Lung (tissue), 12 donors: Measurements from ENCODE around the gene HLA-G. TPM values are rescaled to one million over a fixed set of nuclear protein-coding genes. Genes with fewer than 3 reads are reported as not detected.

Source experiments
- ATAC-seq: fragments of 200-7000 bp; cut with Tn5 transposase; one replicate; pipeline ENCODE4 v1.9.1; 2020; ENCODE audit warnings: moderate number of reproducible peaks; ENCODE audit not compliant: insufficient read depth, low FRiP score
- DNase-seq, 3 donors: peaks; one replicate each; pipeline ENCODE4 v3.0.0-alpha.2; 2013 to 2017
- H3K27ac ChIP-seq, 2 donors: one replicate each; pipeline ENCODE4 v1.5.1; 2013; ENCODE audit warnings: mild to moderate bottlenecking in 2 of 2, moderate library complexity in 2 of 2, control low read depth in 1 of 2, inconsistent platforms in 1 of 2, low read depth in 1 of 2, low read length in 1 of 2
- H3K27me3 ChIP-seq, 3 donors: one replicate each; pipeline ENCODE4 v1.5.1; 2013; ENCODE audit warnings: low read length in 2 of 3; ENCODE audit not compliant: control insufficient read depth in 3 of 3, insufficient read depth in 3 of 3
- H3K36me3 ChIP-seq, 4 donors: one replicate each; pipeline ENCODE4 v1.5.1; 2013; ENCODE audit warnings: low read length in 4 of 4, mild to moderate bottlenecking in 1 of 4, moderate library complexity in 1 of 4; ENCODE audit not compliant: control insufficient read depth in 4 of 4, insufficient read depth in 4 of 4
- H3K4me1 ChIP-seq, 5 donors: one replicate each; pipeline ENCODE4 v1.5.1; 2013; ENCODE audit warnings: low read length in 5 of 5, mild to moderate bottlenecking in 2 of 5, moderate library complexity in 1 of 5; ENCODE audit not compliant: control insufficient read depth in 5 of 5, insufficient read depth in 5 of 5
- H3K4me3 ChIP-seq: one replicate; pipeline ENCODE4 v1.5.1; 2013; ENCODE audit warnings: mild to moderate bottlenecking, control low read depth, moderate library complexity
- H3K9ac ChIP-seq, 2 donors: one replicate each; pipeline ENCODE4 v1.5.1; 2013; ENCODE audit warnings: low read length in 2 of 2, control low read depth in 1 of 2; ENCODE audit not compliant: insufficient read depth in 1 of 2
- H3K9me3 ChIP-seq, 4 donors: one replicate each; pipeline ENCODE4 v1.5.1; 2013; ENCODE audit warnings: low read length in 3 of 4, mild to moderate bottlenecking in 1 of 4, moderate library complexity in 1 of 4; ENCODE audit not compliant: control insufficient read depth in 4 of 4, insufficient read depth in 3 of 4
- WGBS, 2 donors: extraction: QIAGEN DNeasy Blood & Tissue Kit; methylation state at CpG; one replicate each; pipeline ENCODE4 v1.1.7; 2013; 5-methylcytosine and 5-hydroxymethylcytosine counted together
- polyA plus RNA-seq, 2 donors: library from polyadenylated mRNA; stranded (reverse); fragments of 200-250 nt; gene quantifications; one replicate each; pipeline ENCODE4 v1.2.1, GENCODE V29; 2013
- total RNA-seq, 2 donors: library from RNA; depleted of rRNA in 1 of 2; stranded (reverse); fragments of >200 nt in 1 of 2; gene quantifications; one replicate each; pipeline ENCODE4 v1.2.1, GENCODE V29; 2014 to 2021
- TF ChIP-seq, protein P1 (sequence below): IDR thresholded peaks from 2 replicates; pipeline ENCODE4 v1.5.1; 2012; ENCODE audit warnings: mild to moderate bottlenecking; ENCODE audit errors: control extremely low read depth, extremely low read depth
- donor health status: control.
- donor health status: control.
- donor health status: Bipolar disorder and iron deficiency.
- donor health status: healthy.
- donor health status: DM: yes; HTN: yes; CAD: no.

Gene HLA-G
- total and polyA plus RNA-seq, 4 donors: 0.23 to 8.9 (median 4.3) TPM

DNA sequence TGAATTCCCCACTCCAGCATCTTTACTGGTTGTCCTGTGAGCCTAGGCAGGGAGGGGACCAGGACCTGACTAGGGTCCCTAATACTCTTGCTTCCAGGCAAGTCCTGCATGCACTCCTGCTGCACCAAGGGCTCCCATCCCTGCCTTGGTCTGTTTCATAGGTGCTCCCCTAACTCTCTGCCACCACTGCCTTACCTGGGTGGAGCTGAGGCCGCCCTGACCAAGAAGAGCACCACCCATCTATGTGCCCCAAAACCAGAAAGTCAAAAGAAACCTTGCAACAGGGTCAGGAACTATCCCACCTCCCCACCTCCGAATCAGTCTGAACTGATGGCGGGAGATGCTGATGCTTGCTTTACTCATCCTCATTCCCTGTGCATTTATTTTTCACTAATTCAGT is 23.6 kb downstream of the HLA-G start:
- TF ChIP-seq, protein P1, sequence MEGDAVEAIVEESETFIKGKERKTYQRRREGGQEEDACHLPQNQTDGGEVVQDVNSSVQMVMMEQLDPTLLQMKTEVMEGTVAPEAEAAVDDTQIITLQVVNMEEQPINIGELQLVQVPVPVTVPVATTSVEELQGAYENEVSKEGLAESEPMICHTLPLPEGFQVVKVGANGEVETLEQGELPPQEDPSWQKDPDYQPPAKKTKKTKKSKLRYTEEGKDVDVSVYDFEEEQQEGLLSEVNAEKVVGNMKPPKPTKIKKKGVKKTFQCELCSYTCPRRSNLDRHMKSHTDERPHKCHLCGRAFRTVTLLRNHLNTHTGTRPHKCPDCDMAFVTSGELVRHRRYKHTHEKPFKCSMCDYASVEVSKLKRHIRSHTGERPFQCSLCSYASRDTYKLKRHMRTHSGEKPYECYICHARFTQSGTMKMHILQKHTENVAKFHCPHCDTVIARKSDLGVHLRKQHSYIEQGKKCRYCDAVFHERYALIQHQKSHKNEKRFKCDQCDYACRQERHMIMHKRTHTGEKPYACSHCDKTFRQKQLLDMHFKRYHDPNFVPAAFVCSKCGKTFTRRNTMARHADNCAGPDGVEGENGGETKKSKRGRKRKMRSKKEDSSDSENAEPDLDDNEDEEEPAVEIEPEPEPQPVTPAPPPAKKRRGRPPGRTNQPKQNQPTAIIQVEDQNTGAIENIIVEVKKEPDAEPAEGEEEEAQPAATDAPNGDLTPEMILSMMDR: no peak
- H3K27me3 ChIP-seq: peaks cover 0 to 50% (median 27%) of the 10 kb centered on the region in 3 donors
- ATAC-seq (no peak), DNase-seq (no peak)
- no peak overlapping the region for H3K9ac ChIP-seq
- no peaks in the 10 kb centered on the region for H3K36me3 ChIP-seq
- no peak overlapping the region for H3K27ac ChIP-seq
- no peak overlapping the region for H3K4me3 ChIP-seq
- H3K4me1 ChIP-seq: peaks cover 0 to 4% (median 0%) of the 10 kb centered on the region in 5 donors
- 80 to 82% methylated on average over 3 of the region's 3 CpGs for WGBS, 2 donors
- H3K9me3 ChIP-seq: peaks cover 0 to 2% (median 0%) of the 10 kb centered on the region in 4 donors

DNA sequence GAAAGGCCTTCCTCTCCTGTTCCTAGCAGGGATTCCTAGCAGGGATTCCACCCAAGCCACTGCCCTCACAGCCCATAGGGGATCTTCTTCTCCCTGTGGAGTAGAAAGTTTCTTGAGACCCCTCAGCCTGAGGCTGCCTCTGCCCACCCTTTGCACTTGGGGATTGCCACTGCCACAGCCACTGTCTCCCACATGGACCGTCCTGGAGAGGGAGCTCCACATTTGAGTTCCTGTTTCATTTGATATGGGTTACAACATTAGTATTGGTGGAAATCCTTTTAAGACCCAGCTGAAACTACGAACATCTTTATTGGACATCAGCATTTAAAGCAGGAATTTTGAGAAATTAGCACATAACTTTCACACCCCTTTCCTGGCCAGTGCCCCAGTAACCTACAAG is 25.6 kb downstream of the HLA-G start:
- no peak for ATAC-seq

DNA sequence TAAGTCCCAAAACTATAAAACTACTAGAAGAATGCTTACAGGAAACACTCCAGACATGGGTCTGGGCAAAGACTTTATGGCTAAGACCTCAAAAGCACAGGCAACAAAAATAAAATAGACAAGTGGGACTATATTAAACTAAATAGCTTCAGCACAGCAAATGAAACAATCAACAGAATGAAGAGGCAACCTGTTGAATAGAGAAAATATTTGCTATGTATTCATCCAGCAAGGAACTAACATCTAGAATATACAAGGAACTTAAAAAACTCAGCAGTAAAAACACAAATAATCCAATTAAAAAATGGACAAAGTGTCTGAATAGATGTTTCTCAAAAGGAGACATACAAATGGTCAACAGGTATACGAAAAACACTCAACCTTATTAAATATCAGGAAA is 30.4 kb downstream of the HLA-G start:
- DNase-seq: no peak
- no peak overlapping the region for H3K4me3 ChIP-seq
- no peaks in the 10 kb centered on the region for H3K9me3 ChIP-seq
- peaks cover 0 to 25% (median 4%) of the 10 kb centered on the region in 3 donors for H3K27me3 ChIP-seq
- TF ChIP-seq, protein P1: no peak
- H3K4me1 ChIP-seq: no peaks in the 10 kb centered on the region
- no peak for ATAC-seq
- H3K27ac ChIP-seq: no peak overlapping the region
- H3K9ac ChIP-seq: no peak overlapping the region
- WGBS, 2 donors: 64 to 83% methylated on average over 1 of the region's 1 CpG
- H3K36me3 ChIP-seq: no peaks in the 10 kb centered on the region

More for the DNA sequence above, 25.6 kb downstream of the HLA-G start:
- no peak for DNase-seq
- Histone ChIP-seq H3K4me1 (peaks cover 0 to 4% (median 0%) of the 10 kb centered on the region in 5 donors), H3K27me3 (peaks cover 0 to 47% (median 25%) of the 10 kb centered on the region in 3 donors), H3K36me3 (no peaks in the 10 kb centered on the region), H3K9ac (no peak overlapping the region), H3K27ac (no peak overlapping the region), H3K4me3 (no peak overlapping the region), H3K9me3 (peaks cover 0 to 2% (median 0%) of the 10 kb centered on the region in 4 donors)
- WGBS, 2 donors: 25 to 50% methylated on average over 2 of the region's 2 CpGs
- TF ChIP-seq, protein P1: no peak
